GM21447 (cell line): Measurements from ENCODE around the gene ANGPT4.
"Not testable (repeated sequence)": the region's sequence is repeated elsewhere in the genome, so short reads cannot be mapped to it uniquely, and the experiment has no call there.

ENCODE experiments used
- ATAC-seq: cut with Tn5 transposase; IDR thresholded peaks from one replicate; pipeline ENCODE4 v1.9.1; 2021; ENCODE audit not compliant: unreplicated experiment

The ANGPT4 gene

GRCh38 chr20:906703-907270 is 9.3 kb downstream of the ANGPT4 start:
- no peak for ATAC-seq

- no peak for ATAC-seq
These were observed 10.1 kb downstream of the ANGPT4 start for GRCh38 chr20:906001-906520.

GRCh38 chr20:905396-905961 is 10.7 kb downstream of the ANGPT4 start:
- no peak for ATAC-seq

- ATAC-seq = no peak
These were observed 12.0 kb downstream of the ANGPT4 start for GRCh38 chr20:904039-904545.

GRCh38 chr20:897436-897835 is 18.7 kb downstream of the ANGPT4 start:
- not testable (repeated sequence) for ATAC-seq

- no peak for ATAC-seq
These were observed 19.6 kb downstream of the ANGPT4 start for GRCh38 chr20:896501-897025.

- ATAC-seq = not testable (repeated sequence)
These were observed 23.8 kb downstream of the ANGPT4 start for GRCh38 chr20:892371-892770.

GRCh38 chr20:891706-892080 is 24.4 kb downstream of the ANGPT4 start:
- no peak for ATAC-seq

GRCh38 chr20:891058-891705 is 25.0 kb downstream of the ANGPT4 start:
- no peak for ATAC-seq

- no peak for ATAC-seq
These were observed 25.5 kb downstream of the ANGPT4 start for GRCh38 chr20:890666-891057.

GRCh38 chr20:889932-890463 is 26.1 kb downstream of the ANGPT4 start:
- ATAC-seq = no peak

- ATAC-seq = no peak
These were observed 27.0 kb downstream of the ANGPT4 start for GRCh38 chr20:889106-889505.

GRCh38 chr20:888057-888456 is 28.1 kb downstream of the ANGPT4 start:
- ATAC-seq = no peak

- no peak for ATAC-seq
These were observed 29.0 kb downstream of the ANGPT4 start for GRCh38 chr20:887137-887536.

- no peak for ATAC-seq
These were observed 30.9 kb downstream of the ANGPT4 start for GRCh38 chr20:884983-885952.

- ATAC-seq = no peak
These were observed 34.4 kb downstream of the ANGPT4 start for GRCh38 chr20:881783-882144.

GRCh38 chr20:881051-881782 is 34.9 kb downstream of the ANGPT4 start:
- ATAC-seq = no peak

- ATAC-seq = no peak
These were observed 36.5 kb downstream of the ANGPT4 start for GRCh38 chr20:879626-880025.

- ATAC-seq = no peak
These were observed 37.4 kb downstream of the ANGPT4 start for GRCh38 chr20:878511-879307.
